Sciatic nerve (tissue), 2 donors: ENCODE results near the gene GDF7. TPM values are rescaled to one million over a fixed set of nuclear protein-coding genes. Genes with fewer than 3 reads are reported as not detected.

Experiments used
- ATAC-seq: fragments of 200-7000 bp; cut with Tn5 transposase; one replicate; pipeline ENCODE4 v1.9.1; 2020; ENCODE audit warnings: mild to moderate bottlenecking, moderate library complexity
- DNase-seq: peaks from one replicate; pipeline ENCODE4 v3.0.0-alpha.2; 2020; ENCODE audit warnings: low spot score
- intact Hi-C: fragments of 100-400 bp; cut with DNase I; formaldehyde crosslinking; loops from one replicate; pipeline ENCODE4 v1.14.2; 2022
- total RNA-seq: library from RNA; stranded (reverse); fragmentation: NEBNext Ultra II Directional; extraction: Animal tissue kit (Norgen Biotek cat#: 25700); gene quantifications from one replicate; pipeline ENCODE4 v1.2.1, GENCODE V29; 2021
- donor health status: DM: no; HTN: no; CAD: no.
- donor health status: DM: no; HTN: no; CAD: no.

The GDF7 gene
- total RNA-seq, 1 donor from 2014 or later = 7.6 TPM

- ATAC-seq (peak; percentile 69), DNase-seq (no peak)
- intact Hi-C loops = loop anchor here (10.0 kb wide), 1 partner anchor 257 kb away; no protein-coding TSS in a partner anchor
These were observed 25.6 kb upstream of the GDF7 start for GRCh38 chr2:20641123-20641985.

- intact Hi-C loops = loop anchor here (10.0 kb wide), 1 partner anchor 258 kb away; no protein-coding TSS in a partner anchor
- ATAC-seq (peak; percentile 89), DNase-seq (peak; percentile 86)
These were observed 24.6 kb upstream of the GDF7 start for GRCh38 chr2:20642055-20642971.

DNA sequence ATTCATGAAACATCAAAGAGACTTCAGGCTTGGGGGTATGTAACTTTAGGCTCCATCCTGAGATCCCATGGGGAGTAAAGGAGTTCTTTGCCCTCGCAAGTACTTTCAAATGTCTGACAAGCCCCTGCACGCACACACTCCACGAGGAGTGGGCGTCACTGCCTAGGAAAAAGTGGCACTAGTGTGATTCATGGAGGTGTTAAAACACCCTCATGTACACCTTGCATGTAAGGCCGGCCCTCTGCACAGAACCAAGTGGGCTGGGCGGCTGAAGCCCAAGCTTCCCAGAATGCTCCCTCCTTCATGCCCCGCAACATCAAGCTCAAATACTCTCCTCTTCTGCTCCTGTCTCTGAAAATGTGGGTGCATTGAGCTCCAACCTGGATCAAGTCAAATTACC is 23.9 kb upstream of the GDF7 start:
- intact Hi-C loops = loop anchor here (10.0 kb wide), 1 partner anchor 258 kb away; no protein-coding TSS in a partner anchor
- DNase-seq (no peak), ATAC-seq (no peak)

DNA sequence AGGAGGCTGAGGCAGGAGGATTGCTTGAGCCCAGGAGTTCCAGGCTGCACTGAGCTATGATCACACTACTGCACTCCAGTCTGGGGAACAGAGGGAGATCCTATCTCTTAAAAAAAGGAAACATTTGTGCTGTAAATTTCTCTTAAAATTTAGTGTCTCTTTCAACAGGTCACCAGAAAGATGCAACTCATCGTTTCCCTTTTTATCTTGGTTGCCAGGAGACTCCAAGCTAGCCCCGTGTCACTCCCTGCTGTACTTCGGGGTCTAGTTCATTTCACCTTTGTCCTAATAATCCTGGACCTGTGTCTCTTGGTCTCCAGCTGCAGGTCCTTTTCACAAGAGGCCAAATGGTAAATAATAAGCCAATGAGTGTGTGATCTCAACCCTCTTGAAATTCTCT is 23.1 kb upstream of the GDF7 start:
- DNase-seq (no peak), ATAC-seq (no peak)
- intact Hi-C loops = loop anchor here (10.0 kb wide), 1 partner anchor 259 kb away; no protein-coding TSS in a partner anchor

DNA sequence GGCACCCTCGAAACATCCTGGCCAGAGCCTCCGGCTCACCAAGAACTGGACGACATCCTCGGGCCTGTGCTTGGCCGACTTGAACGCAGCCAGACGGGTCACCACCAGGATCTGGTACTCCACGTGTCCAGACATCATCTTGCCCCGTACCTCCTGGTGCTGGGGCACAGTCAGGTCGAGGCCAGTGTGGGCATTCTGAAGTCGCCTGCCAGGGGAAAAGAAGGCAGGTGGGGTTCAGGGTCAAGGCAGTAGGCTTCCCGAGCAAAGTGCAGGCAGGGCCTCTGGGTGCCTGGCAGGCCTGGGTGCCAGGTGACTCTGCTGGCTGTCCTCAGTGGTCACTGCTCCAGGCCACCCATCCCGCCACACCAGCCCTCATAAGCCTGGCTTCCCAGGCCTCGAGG is 21.6 kb upstream of the GDF7 start:
- no peak for DNase-seq
- ATAC-seq = no peak
- intact Hi-C loops = loop anchor here (10.0 kb wide), 1 partner anchor 260 kb away; no protein-coding TSS in a partner anchor

GRCh38 chr2:20645761-20646160 is 21.2 kb upstream of the GDF7 start:
- intact Hi-C loops = loop anchor here (10.0 kb wide), 1 partner anchor 261 kb away; no protein-coding TSS in a partner anchor
- DNase-seq (no peak), ATAC-seq (no peak)

DNA sequence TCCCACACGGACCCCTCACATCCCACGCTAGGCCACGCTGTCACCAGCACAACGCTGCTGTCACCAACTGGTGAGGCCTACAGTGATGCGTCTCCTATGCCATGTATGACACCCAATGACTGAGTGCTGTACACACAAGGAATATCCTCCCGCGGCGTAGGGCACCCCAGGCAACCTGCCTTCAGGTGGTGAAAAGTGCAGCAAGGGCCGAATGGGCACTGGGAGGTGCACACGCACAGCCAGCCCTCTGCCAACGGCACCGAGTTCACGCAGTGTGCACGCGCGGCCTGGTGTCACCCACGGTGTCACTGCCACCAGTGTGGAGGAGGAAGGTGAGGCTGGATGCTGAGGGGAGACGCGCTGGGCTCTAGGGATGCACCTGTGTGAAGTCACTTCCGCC is 20.5 kb upstream of the GDF7 start:
- DNase-seq = no peak

DNA sequence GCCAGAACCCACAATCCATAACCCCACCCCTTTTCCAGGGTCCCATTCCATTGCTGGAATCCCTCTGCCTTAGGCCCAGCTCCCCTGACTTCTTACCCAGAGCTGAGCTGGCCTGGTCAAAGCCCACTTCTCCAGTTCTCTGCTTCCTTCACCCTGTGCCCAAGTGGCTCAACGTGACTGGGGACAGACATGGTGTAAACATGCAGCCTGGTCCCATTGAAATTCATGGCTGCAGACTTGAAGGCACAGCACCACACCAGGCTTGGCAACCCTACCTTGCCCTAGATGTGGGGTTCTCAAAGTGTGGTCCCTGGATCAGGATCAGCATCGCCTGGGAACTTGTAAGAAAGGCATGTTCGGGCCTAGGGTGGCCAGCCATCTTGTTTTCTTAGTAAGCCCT is 19.7 kb upstream of the GDF7 start:
- DNase-seq (no peak), ATAC-seq (no peak)
- intact Hi-C loops = loop anchor here (10.0 kb wide), 1 partner anchor 262 kb away; no protein-coding TSS in a partner anchor

More for the DNA sequence above, 20.5 kb upstream of the GDF7 start:
- intact Hi-C loops = loop anchor here (10.0 kb wide), 1 partner anchor 262 kb away; no protein-coding TSS in a partner anchor
- ATAC-seq = no peak

- intact Hi-C loops = loop anchor here (10.0 kb wide), 1 partner anchor 263 kb away; no protein-coding TSS in a partner anchor
- no peak for DNase-seq
- no peak for ATAC-seq
These were observed 19.2 kb upstream of the GDF7 start for GRCh38 chr2:20647738-20648137.

DNA sequence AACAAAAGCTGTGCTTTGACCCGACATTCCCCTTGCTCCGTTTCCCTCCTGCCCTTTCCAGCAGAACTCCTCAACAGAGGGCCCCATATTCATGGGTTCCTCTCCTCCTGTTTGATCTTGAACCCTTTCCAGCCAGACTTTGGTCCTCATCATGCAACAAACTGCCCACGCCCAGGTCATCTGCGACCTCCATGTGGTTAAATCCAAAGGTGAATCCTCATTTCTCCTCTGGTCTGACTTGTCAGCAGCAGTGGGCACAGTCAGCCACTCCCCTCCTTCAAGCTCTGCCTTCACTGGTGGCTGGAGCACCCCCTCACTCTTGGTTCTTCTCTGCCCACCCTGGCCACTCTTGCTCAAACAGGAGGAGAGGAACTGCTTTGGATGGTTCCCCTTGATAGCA is 18.7 kb upstream of the GDF7 start:
- ATAC-seq (no peak), DNase-seq (no peak)
- intact Hi-C loops = loop anchor here (10.0 kb wide), 1 partner anchor 263 kb away; no protein-coding TSS in a partner anchor

DNA sequence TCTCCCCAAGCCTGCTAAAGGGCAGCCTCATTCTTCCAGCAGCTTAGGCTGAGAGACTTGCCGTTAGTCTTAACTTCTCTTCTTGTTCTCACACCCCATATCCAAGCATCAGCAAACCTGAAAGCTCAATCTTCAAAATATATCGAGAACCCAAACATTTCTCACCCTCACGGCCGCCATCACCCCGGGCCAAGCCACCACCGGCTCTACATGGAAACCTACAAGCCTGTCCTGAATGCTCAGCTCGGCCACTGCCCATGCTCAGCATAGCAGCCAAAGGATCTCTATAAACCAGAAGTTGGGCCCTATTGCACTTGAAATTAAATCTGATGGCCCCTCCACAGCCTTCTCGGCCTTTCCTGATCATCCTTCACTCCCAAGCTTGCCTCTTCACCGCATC is 18.1 kb upstream of the GDF7 start:
- intact Hi-C loops = loop anchor here (10.0 kb wide), 1 partner anchor 264 kb away; no protein-coding TSS in a partner anchor
- ATAC-seq (no peak), DNase-seq (no peak)

- intact Hi-C loops = loop anchor here (10.0 kb wide), 1 partner anchor 265 kb away; no protein-coding TSS in a partner anchor
- no peak for DNase-seq
- no peak for ATAC-seq
These were observed 17.4 kb upstream of the GDF7 start for GRCh38 chr2:20649576-20649975.

DNA sequence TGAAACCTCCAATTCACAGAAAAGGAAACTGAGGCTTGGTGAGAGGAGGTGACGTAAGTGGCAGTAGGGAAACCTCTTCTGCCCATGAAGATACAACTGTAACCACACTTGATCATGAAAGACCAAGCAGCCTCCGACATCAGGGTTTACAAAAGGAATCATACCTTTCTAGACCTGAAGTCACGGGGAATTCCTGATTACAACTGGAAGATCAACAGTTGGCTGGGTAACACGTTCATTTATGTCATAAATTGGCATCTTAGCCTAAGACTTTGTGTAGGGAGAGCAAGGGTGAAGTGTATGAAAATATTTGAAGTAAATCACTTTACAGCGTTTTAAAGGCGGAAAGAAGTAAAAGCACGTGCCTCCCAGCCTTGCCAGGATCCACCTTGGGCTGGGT is 17.0 kb upstream of the GDF7 start:
- DNase-seq = no peak
- intact Hi-C loops = loop anchor here (10.0 kb wide), 1 partner anchor 265 kb away; no protein-coding TSS in a partner anchor

GRCh38 chr2:20650393-20650876 is 16.5 kb upstream of the GDF7 start:
- intact Hi-C loops = no loop called here

More for the DNA sequence above, 17.0 kb upstream of the GDF7 start:
- ATAC-seq = no peak

DNA sequence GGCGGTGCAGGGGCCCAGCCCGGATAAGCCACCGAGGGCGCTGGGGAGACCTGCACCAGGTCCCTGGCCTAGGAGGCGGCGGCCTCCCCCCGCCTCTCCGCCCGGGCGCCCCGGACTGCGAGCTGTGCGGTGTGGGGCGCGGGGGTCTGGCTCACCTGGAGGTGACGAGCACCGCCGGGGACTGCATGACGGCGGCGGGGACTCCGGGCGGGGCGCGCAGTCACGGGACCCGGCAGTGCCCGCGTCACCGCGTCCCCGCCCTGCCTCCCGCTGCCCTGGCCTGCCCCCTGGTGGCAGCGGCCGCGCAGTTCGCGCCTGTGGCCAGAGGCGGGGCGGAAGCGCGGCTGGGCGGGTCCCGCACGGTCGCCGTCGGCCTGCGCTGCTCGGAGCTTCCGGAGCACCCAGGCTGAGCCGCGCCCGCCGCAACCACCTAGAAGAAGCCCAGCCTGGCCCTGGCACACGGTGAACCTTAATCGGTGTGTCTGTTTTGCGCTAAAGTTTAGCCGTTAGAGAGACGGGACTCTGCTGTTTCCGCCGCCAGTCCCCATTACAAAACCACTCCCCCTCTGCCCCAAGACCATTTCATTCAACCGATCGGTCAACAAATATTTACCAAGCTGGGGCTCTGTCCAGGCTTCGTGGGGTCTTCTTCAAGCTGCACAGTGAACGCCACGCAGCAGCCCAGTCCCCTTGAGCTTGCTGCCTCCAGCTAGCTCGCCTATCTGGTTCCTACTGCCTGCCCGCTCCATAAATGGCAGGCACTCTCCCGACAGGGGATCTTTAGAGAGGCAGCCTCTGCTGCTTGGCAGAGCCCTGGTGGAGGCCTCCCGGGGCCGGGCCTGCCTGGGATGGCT is 15.8 kb upstream of the GDF7 start, which contains the start of gene HS1BP3:
TSS of gene HS1BP3 (minus strand) at position 222 of the 854 bp plus-strand sequence. CDS start at position 187, 35 bp downstream.
- ATAC-seq (peak; percentile 88), DNase-seq (peak; percentile 90)
- intact Hi-C loops = no loop called here

More at GRCh38 chr2:20650393-20650876, 16.5 kb upstream of the GDF7 start:
- peak; percentile 42 for ATAC-seq
- DNase-seq = no peak

DNA sequence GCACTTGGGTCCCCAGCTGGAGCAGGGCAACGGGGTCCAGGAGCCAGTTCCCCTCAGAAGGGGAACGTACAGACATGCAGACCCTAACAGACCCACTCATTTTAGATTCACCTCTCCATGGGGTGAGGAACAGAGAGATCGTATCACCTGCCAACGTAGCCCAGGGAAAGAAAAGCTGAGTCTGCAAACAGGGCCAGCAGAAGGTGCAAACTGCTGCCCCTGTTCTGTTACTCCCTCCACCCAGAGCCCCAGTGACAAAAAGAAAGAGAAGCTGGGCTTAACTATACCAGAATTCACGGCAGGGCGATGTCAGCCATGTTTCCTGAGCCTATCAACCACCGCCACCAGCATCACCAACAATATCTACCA is 15.2 kb upstream of the GDF7 start:
- DNase-seq (no peak), ATAC-seq (no peak)
- intact Hi-C loops = no loop called here

GRCh38 chr2:20652141-20652540 is 14.8 kb upstream of the GDF7 start:
- ATAC-seq (no peak), DNase-seq (no peak)
- intact Hi-C loops = no loop called here
